ENCODE data around the gene ARFGEF3. TPM values are rescaled to one million over a fixed set of nuclear protein-coding genes. Genes with fewer than 3 reads are reported as not detected.

The ARFGEF3 gene
- total RNA-seq, 1 donor from 2014 or later, result 9.5 TPM

GRCh38 chr6:138291036-138291848 is 129.5 kb downstream of the ARFGEF3 start:
- no peak for DNase-seq (ENCODE audit: low read depth)
- no peak overlapping the region for H3K4me3 ChIP-seq (ENCODE audit: low read depth, low read length)
- no peak for TF ChIP-seq CTCF (conservative IDR thresholded peaks at IDR 0.05; ENCODE audit: low read depth, low read length)

GRCh38 chr6:138291849-138292181 is 130.1 kb downstream of the ARFGEF3 start:
- DNase-seq (ENCODE audit: low read depth), result no peak
- TF ChIP-seq CTCF (conservative IDR thresholded peaks at IDR 0.05; ENCODE audit: low read depth, low read length), result no peak
- H3K4me3 ChIP-seq (ENCODE audit: low read depth, low read length), result no peak overlapping the region

GRCh38 chr6:138292482-138292881 is 130.7 kb downstream of the ARFGEF3 start:
- no peak for TF ChIP-seq CTCF (conservative IDR thresholded peaks at IDR 0.05; ENCODE audit: low read depth, low read length)
- DNase-seq (ENCODE audit: low read depth), result no peak
- H3K4me3 ChIP-seq (ENCODE audit: low read depth, low read length), result no peak overlapping the region

GRCh38 chr6:138293428-138294395 is 132.0 kb downstream of the ARFGEF3 start:
- no peak overlapping the region for H3K4me3 ChIP-seq (ENCODE audit: low read depth, low read length)
- no peak for TF ChIP-seq CTCF (conservative IDR thresholded peaks at IDR 0.05; ENCODE audit: low read depth, low read length)
- DNase-seq (ENCODE audit: low read depth), result no peak

DNA sequence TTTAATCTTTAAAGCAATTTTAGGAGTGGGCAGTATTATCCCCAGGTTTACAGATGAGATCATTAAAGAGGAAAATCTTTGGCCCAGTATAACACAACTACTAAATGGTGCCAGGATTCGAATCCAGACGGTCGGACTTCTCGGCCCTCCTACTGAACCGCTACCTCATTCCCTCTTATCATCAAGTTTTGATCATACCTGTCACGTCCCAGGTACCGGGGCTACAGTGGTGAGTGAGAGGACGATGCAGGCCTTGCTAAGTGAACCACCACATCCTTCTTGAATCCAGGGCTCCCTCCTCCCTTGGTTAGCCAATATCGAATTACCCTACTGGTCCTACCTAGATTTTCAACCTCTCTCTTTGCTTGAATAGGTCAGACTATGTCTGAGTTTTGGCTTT is 134.6 kb downstream of the ARFGEF3 start:
- H3K4me3 ChIP-seq (ENCODE audit: low read depth, low read length), result no peak overlapping the region
- DNase-seq (ENCODE audit: low read depth), result no peak
- TF ChIP-seq CTCF (conservative IDR thresholded peaks at IDR 0.05; ENCODE audit: low read depth, low read length), result no peak

DNA sequence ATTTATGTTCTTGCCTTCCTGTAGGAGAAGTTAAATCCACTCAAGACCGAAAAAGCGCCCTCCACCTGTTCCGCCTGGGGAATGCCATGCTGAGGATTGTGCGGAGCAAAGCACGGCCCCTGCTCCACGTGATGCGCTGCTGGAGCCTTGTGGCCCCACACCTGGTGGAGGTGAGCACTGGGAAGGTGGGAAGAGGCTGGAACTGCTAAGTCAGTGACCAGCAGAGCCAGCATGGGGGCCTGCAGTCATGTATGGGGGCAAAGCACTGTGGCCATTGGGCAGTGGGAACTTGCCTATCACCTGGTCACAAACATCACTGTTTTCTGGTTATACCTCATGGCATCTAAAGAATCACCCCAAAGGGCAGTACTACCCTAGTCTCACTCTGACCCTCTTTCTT is 135.0 kb downstream of the ARFGEF3 start:
- no peak for DNase-seq (ENCODE audit: low read depth)
- H3K4me3 ChIP-seq (ENCODE audit: low read depth, low read length), result no peak overlapping the region
- TF ChIP-seq CTCF (conservative IDR thresholded peaks at IDR 0.05; ENCODE audit: low read depth, low read length), result no peak
